Measurements from ENCODE around the gene PSMB2.

Gene PSMB2

DNA sequence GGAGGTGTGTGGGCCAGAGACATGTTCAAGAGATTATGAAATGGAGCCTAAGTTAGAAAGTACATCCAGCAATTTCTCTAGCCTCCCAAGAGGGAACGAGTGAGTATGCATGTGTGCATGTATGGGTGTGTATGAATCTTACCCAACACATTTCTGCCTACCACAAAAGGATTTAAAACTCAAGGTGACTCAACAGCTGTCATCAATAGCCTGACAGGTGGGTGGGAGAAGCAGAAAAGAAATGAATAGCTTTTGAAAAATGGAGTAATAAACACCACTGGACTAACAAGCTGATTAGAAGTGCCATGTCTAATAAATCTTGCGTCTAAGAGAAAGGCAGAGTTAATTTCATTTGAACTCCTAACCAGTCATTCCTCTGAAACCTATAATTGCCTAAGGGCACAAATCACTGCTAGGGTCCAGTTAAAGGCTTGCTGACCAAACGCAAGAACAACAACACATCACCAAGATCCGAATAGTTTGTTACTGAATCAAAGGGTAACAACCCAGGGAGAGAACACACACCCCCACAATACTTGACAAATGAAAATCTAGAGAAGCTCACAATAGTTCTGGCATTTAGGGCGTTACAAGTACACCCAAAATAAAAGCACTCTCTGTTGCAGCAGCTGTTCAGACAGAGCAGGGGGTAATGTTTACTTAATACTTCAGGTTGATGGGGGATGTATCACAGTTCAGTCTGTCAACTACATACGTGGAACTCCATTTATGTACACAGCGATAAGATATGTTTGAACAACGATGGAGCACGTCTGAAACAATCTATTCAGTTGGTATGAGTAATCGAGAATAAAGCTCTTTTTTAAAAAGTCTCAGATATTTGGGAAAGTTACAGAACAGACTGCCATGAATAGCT is 85.5 kb downstream of the PSMB2 start:
- DNase-seq: peak; percentile 83

DNA sequence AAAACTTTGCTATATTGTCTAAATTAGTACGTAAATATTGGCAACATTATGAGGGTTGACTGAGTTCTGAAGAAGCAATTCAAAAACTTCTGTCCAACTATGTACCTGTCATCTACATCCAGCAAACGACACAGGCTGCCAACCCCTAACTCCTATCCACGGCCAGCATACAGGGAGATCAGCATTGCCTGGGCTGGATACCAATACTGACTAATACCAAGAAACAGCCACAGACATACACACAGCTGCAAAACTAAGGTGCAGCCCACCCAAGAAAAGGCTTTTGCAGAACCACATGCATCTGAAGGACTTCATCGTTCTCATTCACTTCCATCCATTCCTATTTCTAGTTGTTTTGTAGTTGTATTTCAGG is 86.1 kb downstream of the PSMB2 start:
- no peak for DNase-seq

GRCh38 chr1:35554266-35555211 is 86.8 kb downstream of the PSMB2 start:
- DNase-seq: no peak

GRCh38 chr1:35553851-35554250 is 87.5 kb downstream of the PSMB2 start:
- DNase-seq: no peak
